GM19043 (cell line): ENCODE data around the gene NUDT8.

ENCODE experiments used
- ATAC-seq: cut with Tn5 transposase; IDR thresholded peaks from one replicate; pipeline ENCODE4 v1.9.1; 2021; ENCODE audit warnings: low read depth; ENCODE audit not compliant: unreplicated experiment

Gene NUDT8

DNA sequence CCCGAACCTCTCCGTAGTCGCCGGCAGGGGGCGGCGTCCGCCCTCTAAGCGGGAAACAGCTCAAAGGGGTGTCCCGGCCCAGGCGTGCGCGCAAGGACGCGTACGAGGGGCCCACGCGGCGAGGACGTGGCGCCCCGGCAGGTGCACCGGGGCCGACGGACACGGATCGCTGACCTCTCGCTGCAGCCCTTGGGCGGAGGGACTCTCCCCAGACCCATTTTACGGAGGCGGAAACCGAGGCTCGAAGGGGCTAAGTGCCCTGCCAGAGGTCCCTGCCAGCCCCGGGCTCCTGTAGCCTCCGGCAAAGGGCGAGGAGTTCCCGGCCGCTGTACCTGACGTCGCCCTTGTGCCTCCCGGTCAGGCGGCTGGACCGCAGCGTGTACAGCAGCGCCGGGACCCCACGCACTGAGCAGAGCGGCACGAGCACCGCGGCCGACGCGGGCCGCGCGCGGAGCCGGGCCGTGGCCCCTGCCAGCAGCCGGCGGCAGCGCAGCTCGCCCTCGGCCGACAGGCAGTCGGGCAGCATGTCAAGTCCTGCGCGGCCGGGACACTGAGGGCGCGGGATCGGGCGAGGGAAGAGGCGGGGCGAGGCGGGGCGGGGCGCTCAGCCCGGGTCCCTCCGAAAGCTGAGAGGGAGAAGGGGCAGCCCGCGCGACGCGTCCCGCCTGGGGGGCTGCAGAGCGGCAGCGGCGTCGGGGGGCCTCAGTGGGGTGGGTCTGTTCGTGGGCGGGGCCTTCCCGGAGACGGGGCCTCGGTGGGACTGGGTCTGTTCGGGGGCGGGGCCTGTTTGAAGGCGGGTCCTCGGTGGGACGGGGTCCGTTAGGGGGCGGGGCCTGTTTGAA, at the start of gene NUDT8:
Gene NUDT8, minus strand, starts transcription at position 552 of the 842 bp plus-strand sequence. Its CDS starts 26 bp downstream, at position 526.
- peak; percentile 36 for ATAC-seq

- ATAC-seq = no peak
Measured at GRCh38 chr11:67675058-67675747, 45.5 kb upstream of the NUDT8 start.

DNA sequence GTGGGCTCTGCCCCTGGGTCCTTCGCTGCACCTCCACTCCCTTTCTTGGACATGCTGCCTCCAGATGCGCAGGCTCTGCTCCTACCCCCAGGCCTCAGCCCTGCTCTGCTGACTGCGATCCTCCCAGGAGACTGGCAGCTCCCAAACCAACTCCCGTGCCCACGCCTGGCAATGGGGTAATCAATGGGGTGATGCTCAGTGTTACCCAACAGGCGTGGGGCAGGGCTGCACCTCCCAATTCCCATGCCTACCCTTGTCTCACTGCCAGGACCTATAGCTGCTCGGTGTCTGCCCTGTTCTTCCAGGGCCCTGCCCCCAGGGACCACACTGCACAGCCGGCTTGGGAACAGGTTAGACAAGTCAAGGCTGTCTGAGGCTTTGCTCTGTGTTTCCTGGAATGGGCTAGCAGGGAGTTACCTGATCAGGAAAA, 44.7 kb upstream of the NUDT8 start, which contains the start of gene ALDH3B2:
Gene ALDH3B2, minus strand, starts transcription at position 182 of the 430 bp plus-strand sequence. CDS start 7,688 bp downstream, outside the sequence.
- no peak for ATAC-seq

- ATAC-seq = no peak
Measured at GRCh38 chr11:67673902-67674301, 44.2 kb upstream of the NUDT8 start.

DNA sequence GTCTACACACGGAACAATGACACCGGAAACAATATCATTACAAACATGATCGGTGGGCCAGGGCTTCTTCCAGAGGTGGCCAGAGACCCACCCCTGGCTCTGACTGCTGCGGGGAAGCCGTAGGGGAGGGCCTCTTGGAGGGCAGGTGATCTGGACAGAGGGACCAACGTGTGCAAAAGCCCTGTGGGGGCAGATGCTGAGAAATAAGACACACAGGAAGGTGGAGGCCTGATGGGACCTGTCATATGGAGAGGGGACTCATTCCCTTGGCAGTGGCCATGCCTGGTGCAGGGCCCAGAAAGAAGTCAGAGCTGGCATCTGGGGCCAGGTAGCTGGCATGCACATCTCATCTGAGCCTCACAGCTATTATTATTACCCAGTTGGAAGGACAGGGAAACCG, 43.6 kb upstream of the NUDT8 start:
- no peak for ATAC-seq

DNA sequence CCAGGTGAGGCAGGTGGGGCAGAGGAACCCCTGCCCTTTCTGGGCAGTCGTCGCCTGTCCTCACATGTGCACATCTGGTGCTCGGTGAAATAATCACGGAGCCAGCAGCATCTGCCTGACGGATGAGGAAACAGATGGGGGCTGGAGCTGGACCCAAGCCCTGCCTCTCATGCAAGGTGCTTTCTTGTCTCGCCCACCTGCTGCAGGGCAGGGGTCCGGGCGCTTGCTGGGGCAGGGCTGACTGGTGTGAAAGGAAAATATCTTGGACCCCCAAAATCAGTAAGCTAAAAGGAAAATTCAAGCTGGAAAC, 41.4 kb upstream of the NUDT8 start:
- ATAC-seq = no peak

GRCh38 chr11:67670316-67671210, 40.8 kb upstream of the NUDT8 start:
- no peak for ATAC-seq

DNA sequence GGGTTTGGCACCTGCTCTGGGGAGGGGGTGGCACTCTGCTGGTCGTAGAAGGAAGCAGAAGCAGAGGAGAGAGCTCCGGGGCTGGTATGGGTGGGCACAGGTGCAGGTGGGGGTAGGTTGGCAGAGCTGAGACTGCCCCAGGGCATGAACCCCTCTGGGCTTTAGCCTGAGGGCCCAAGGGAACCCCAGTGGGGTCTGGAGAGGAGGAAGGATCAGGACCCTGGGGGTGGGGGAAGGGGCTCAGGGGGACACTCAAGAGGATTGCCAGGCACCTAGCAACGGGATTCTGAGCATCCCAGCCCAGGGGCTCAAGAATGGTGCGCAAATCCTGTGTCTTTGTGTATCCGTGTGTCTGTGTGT, 38.4 kb upstream of the NUDT8 start:
- no peak for ATAC-seq

DNA sequence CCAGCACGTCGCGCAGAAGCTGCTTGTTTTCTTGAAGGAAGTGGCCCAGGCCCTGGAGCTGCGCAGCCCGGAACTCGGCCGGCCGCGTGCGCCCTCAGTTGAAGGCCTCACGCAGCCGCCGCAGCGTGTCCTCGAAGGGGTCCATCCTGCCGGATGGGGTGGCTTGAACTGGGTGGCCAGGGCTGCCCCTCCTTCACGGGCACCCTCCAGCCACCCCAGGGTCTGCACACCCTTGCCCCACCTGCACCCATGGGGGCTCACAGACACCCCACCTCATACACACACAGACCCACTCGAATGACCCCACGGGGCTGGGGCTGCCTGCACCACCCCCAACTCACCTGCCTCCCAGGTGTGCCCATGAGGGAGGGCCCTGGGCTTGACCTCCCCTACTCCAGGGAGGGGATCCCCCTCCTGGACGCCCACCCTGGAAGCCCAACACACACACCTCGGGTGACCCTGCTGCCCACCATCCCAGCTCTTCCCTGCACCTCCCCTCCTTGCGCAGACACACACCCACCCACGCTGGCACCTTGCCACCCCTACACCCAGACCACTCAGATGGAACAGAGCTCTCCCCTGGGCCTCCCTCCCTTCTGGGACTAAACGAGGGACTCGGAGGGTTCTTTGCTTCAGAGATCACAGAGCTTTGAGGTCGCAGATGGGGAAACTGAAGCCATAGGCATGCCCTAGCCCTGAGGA, 37.9 kb upstream of the NUDT8 start:
- ATAC-seq = no peak

GRCh38 chr11:67666676-67667489, 37.1 kb upstream of the NUDT8 start:
- no peak for ATAC-seq

DNA sequence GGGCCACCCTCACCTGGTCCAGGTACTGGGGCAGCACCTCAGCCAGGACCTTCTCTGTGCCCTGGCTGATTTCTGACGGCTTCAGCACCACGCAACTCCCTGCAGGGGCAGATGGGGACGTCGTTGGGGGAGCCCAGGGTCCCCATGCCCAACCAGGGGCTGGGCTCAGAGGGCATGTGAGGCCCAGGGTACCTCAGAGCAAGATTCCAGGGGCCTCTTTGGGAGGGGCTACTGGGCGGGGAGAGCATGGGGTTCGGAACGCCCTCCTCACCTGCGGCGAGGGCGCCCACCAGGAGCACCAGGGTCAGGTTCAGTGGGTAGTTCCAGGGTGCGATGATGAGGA, 36.5 kb upstream of the NUDT8 start:
- no peak for ATAC-seq

DNA sequence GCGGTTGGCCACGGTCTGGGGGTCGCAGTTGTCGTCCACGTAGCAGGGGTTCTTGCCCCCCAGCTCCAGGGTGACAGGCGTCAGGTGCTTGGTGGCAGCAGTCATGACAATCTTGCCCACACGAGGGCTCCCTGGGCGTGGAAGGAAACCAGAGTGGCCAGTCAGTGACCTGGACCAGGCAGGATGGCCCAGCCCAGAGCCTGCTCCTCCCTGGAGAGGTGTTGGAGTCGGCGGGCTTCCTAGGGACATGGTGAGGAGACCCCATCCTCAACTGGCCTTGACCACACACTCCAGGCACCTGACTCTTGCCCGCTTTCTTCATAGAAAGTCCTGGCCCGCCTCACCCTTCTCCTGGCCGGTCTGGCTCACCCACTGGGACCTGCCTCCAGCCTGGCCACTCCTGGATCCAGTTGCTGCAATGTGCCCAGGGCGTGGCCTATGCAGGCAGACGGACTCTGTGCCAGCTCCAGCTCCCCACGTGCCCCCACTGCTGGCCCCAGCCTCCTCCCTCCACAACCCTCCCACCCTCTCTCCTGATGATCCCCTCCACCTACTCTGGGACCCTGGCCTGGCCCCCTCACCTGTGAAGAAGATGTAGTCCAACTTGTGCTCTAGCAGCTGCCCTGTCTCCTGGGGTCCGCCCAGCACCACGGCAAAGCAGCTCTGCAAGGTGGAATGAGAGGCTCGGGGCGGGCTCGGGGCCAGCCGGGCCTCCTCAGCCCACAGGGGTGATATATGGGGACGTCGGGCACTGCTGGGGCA, 36.0 kb upstream of the NUDT8 start:
- ATAC-seq = no peak

DNA sequence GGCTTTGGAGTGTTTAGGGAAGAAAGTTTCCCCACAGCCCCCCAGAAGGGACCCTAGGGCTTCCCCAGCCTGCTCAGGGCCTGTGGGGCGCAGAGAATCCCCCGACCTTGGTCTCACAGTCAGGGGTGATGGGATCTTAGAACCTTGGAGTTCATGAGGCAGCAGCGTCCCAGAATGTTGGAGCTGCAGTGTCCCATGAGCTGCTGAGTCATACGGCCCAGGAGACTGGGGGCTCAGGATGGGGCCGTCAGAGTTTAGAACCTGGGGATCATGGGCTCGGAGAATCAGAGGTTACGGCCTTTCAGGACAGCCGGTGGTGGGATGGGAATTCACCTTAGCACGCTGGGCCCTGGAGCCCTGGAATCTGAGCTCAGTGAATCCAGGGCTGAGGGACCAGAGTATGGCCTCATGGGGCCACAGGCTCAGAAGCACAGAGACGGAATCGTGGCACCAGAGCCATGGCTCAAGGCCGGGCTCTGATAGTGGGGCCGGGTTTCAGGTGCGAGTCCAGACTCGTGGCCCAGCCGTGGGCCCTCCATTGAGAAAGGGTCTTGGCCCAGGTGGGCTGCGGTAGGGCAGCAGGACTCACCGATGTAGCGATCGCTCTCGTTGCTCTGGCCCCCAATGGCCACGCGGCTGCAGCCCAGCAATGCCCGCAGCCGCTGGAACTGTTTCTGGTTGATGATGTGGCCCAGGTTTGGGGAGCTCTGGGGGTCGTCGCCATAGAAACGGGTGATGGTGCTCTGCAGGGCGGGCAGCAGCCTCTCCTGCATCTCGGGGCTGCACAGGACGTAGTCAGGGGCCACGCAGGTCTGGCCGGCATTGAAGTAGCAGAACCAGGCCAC, 35.2 kb upstream of the NUDT8 start:
- ATAC-seq = no peak

DNA sequence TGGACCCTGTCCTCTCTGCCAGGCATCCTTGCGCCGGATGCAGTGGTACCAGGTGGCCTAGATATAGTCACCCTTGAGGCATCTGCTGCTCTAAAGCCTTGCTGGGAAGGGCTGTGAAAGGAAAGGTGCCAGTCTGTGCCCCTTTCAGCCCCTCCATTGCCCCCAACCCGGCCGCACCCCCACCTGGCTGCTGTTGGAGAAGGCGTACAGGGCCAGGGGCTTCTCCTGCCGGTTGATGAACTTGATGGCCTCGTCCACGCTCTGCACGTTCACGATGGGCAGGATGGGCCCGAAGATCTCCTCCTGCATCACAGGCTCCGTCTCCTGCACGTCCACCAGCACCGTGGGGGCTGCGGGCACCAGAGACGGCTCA, 34.5 kb upstream of the NUDT8 start:
- ATAC-seq = no peak

DNA sequence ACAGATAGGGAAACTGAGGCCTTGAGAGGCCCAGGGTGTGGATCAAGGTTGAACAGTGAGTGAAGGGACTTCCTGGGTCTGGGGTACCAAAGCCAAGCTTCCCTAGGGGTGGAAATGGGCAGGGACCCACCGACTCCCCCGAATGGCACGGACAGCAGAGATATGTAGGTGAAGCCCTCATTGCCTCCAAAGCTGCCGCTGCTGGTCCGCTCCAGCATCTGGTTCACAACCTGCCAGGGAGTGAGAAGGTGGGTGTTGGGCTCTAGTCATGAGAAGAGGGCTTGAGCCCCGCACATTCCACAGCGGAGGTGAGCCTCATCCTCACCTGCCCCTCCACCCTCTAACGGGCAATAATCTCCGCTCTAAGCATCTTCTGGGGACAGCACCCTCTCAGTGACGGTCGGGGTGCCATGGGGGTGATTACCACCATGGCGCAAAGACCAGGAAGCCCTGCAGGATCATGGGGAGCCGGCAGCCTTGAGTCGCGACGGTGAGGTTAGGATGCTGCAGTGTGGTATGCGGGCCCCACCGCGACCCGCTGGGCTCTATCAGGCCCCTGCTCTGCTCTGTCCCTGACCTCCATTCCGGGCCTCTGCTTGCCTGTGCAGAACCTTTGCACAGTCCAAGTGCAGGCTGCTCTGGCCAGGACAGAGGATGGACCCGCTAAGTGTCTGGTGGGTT, 33.9 kb upstream of the NUDT8 start:
- ATAC-seq = no peak

DNA sequence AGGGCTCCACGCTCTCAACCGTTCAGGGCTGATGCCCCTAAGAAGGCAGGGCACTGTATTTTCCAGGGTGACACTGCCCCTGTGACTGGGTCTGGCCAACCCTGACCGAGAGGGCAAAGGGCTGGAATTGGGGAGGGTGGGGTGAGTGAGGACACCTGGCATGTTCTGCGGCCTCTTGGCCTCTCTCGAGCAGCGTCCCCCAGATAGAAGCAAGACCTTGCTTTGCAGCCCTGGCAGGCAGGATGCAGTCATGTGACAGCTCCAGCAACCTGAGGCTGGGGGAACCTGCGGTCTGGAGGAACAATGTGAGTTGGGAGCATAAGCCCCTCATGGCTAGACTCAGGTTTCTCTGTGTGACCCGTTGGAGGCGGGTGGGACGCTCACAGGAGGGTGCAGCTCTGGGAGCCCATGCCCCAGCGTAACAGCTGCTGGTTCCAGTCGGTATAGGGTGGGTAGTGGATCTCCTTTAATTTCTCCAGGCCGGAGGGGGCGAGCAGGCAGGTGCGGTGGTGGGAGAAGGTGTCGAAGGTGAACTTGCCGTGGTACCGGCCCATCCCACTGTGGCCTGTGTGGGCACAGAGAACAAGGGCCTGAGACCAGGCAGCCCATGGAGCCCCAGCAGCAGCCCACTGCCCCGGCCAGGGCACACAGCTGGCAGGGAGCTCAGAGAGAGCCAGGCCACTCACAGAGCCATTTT, 33.2 kb upstream of the NUDT8 start:
- ATAC-seq = no peak
